ENCODE measurements around the gene TMC8. TPM values are rescaled to one million over a fixed set of nuclear protein-coding genes. Genes with fewer than 3 reads are reported as not detected.

TMC8 gene
- polyA plus RNA-seq, 3 donors = 13.3 to 151 (median 15.1) TPM

GRCh38 chr17:78183916-78184315 is 53.3 kb downstream of the TMC8 start:
- intact Hi-C loops (cut with micrococcal nuclease) = no loop called here
- H3K9me3 ChIP-seq (replicated peaks in 1 of 2; ENCODE audit: control insufficient read depth in 1 of 2, insufficient read depth in 1 of 2, low read length in 2 of 2) = no peaks in the 10 kb centered on the region
- H3K4me1 Mint-ChIP-seq = peaks cover 42% of the 10 kb centered on the region
- peaks cover 15 to 42% of the 10 kb centered on the region in 2 donors for H3K36me3 Mint-ChIP-seq
- TF ChIP-seq CTCF (IDR thresholded peaks at IDR 0.05) = no peak
- no peaks in the 10 kb centered on the region for H3K27me3 ChIP-seq (ENCODE audit: control insufficient read depth in 2 of 2, insufficient read depth in 2 of 2, low read length in 2 of 2)
- no peak overlapping the region for H3K4me3 ChIP-seq (replicated peaks in 1 of 3; ENCODE audit: low read depth in 2 of 3, low read length in 3 of 3)
- H3K27ac ChIP-seq (ENCODE audit: low read depth in 1 of 2, low read length in 2 of 2) = no peak overlapping the region
- H3K79me2 ChIP-seq (ENCODE audit: insufficient read depth, low read length) = peaks cover 57% of the 10 kb centered on the region
- peaks cover 0 to 2% (median 0%) of the 10 kb centered on the region in 3 donors for H3K27me3 Mint-ChIP-seq (ENCODE audit: low read depth in 3 of 3)
- no peak overlapping the region for H3K4me3 Mint-ChIP-seq
- no peak overlapping the region for H3K27ac Mint-ChIP-seq
- 100% methylated on average over 6 of the region's 12 CpGs for WGBS (ENCODE audit: insufficient coverage)
- H3K9me3 Mint-ChIP-seq = no peaks in the 10 kb centered on the region
- peaks cover 0 to 4% of the 10 kb centered on the region in 2 donors for H3K36me3 ChIP-seq (replicated peaks in 1 of 2; ENCODE audit: control insufficient read depth in 1 of 2, insufficient read depth in 2 of 2, low read length in 2 of 2)
- H2AFZ ChIP-seq (ENCODE audit: insufficient read depth, low read depth, low read length, poor library complexity, severe bottlenecking) = no peak overlapping the region
- no peak overlapping the region for H3K4me2 ChIP-seq (replicated peaks; ENCODE audit: extremely low read depth, low read length, poor library complexity, severe bottlenecking)
- H3K9ac ChIP-seq (ENCODE audit: insufficient read depth, low read length, poor library complexity, severe bottlenecking) = no peak overlapping the region
- H4K20me1 ChIP-seq (ENCODE audit: insufficient read depth, low read length) = no peaks in the 10 kb centered on the region
- peaks cover 33 to 49% of the 10 kb centered on the region in 2 donors for H3K4me1 ChIP-seq (ENCODE audit: control insufficient read depth in 1 of 2, insufficient read depth in 2 of 2, low read length in 2 of 2)
- DNase-seq = no peak

DNA sequence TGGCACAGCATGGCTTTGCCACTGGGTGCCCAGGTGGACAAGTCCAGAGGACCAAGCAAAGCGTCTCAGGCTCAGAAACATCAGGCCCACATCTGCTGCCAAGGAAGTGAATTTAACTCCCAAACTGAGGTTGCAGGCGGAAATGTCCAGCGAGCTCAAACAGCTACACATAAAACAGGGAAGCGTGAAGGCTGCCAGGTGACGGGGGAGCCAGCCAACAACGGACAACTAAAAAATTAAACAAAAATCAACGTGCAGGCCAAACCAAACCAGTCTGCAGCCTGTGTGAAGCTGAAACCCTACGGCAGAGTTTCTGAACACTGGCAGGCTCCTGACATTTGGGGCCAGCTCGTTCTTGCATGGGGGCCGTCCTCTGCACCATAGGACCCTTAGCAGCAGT is 53.8 kb downstream of the TMC8 start:
- Mint-ChIP-seq H3K4me3 (no peak overlapping the region), H3K27me3 (ENCODE audit: low read depth in 3 of 3) (peaks cover 0 to 2% (median 0%) of the 10 kb centered on the region in 3 donors), H3K9me3 (no peaks in the 10 kb centered on the region), H3K36me3 (peaks cover 12 to 40% of the 10 kb centered on the region in 2 donors), H3K4me1 (peaks cover 42% of the 10 kb centered on the region), H3K27ac (peak overlapping the region in 1 of 7 donors; percentile 10)
- no peak overlapping the region for H3K27ac ChIP-seq (ENCODE audit: low read depth in 1 of 2, low read length in 2 of 2)
- 94% methylated on average over 9 of the region's 10 CpGs for WGBS (ENCODE audit: insufficient coverage)
- TF ChIP-seq CTCF (IDR thresholded peaks at IDR 0.05) = no peak
- peaks cover 33 to 49% of the 10 kb centered on the region in 2 donors for H3K4me1 ChIP-seq (ENCODE audit: control insufficient read depth in 1 of 2, insufficient read depth in 2 of 2, low read length in 2 of 2)
- no peaks in the 10 kb centered on the region for H3K27me3 ChIP-seq (ENCODE audit: control insufficient read depth in 2 of 2, insufficient read depth in 2 of 2, low read length in 2 of 2)
- peaks cover 57% of the 10 kb centered on the region for H3K79me2 ChIP-seq (ENCODE audit: insufficient read depth, low read length)
- H4K20me1 ChIP-seq (ENCODE audit: insufficient read depth, low read length) = no peaks in the 10 kb centered on the region
- no peak overlapping the region for H3K4me2 ChIP-seq (replicated peaks; ENCODE audit: extremely low read depth, low read length, poor library complexity, severe bottlenecking)
- peaks cover 0 to 4% of the 10 kb centered on the region in 2 donors for H3K36me3 ChIP-seq (replicated peaks in 1 of 2; ENCODE audit: control insufficient read depth in 1 of 2, insufficient read depth in 2 of 2, low read length in 2 of 2)
- H2AFZ ChIP-seq (ENCODE audit: insufficient read depth, low read depth, low read length, poor library complexity, severe bottlenecking) = no peak overlapping the region
- no peak for DNase-seq
- no peak overlapping the region for H3K9ac ChIP-seq (ENCODE audit: insufficient read depth, low read length, poor library complexity, severe bottlenecking)
- H3K9me3 ChIP-seq (replicated peaks in 1 of 2; ENCODE audit: control insufficient read depth in 1 of 2, insufficient read depth in 1 of 2, low read length in 2 of 2) = no peaks in the 10 kb centered on the region
- H3K4me3 ChIP-seq (replicated peaks in 1 of 3; ENCODE audit: low read depth in 2 of 3, low read length in 3 of 3) = no peak overlapping the region
- intact Hi-C loops (cut with micrococcal nuclease) = no loop called here
